GM12873 (cell line): ENCODE results near the gene EIF4EBP3.

Source experiments
- TF ChIP-seq, protein P1 (sequence below): IDR thresholded peaks from 2 replicates; pipeline ENCODE4 v1.5.1; 2012; ENCODE audit warnings: low read depth, mild to moderate bottlenecking, moderate library complexity, low read length, control low read depth; ENCODE audit not compliant: insufficient read depth; ENCODE audit errors: missing control alignments

Gene EIF4EBP3

DNA sequence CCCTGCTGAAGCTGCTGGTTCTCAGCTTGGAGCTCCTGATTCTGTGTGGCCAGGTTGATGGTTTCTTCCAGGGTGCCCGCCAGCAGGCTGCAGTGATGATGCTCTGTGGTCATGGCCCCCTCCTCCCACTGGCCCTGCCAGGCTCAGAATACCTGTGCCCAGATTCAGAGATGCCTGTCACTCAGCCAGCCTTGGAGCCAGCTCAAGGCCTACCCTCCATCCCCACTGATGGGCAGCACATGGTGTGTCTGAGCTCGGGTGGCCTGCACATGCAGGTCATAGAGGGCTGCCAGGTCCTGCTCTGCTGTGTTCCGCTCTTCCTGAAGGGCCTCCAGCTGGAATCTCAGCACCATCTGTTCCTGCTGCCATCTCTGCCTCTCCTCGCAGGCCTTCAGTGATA, 22.6 kb downstream of the EIF4EBP3 start:
- TF ChIP-seq, protein P1, sequence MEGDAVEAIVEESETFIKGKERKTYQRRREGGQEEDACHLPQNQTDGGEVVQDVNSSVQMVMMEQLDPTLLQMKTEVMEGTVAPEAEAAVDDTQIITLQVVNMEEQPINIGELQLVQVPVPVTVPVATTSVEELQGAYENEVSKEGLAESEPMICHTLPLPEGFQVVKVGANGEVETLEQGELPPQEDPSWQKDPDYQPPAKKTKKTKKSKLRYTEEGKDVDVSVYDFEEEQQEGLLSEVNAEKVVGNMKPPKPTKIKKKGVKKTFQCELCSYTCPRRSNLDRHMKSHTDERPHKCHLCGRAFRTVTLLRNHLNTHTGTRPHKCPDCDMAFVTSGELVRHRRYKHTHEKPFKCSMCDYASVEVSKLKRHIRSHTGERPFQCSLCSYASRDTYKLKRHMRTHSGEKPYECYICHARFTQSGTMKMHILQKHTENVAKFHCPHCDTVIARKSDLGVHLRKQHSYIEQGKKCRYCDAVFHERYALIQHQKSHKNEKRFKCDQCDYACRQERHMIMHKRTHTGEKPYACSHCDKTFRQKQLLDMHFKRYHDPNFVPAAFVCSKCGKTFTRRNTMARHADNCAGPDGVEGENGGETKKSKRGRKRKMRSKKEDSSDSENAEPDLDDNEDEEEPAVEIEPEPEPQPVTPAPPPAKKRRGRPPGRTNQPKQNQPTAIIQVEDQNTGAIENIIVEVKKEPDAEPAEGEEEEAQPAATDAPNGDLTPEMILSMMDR, result no peak

GRCh38 chr5:140570488-140570887, 23.0 kb downstream of the EIF4EBP3 start:
- TF ChIP-seq, protein P1, result no peak

GRCh38 chr5:140571105-140571504, 23.6 kb downstream of the EIF4EBP3 start:
- TF ChIP-seq, protein P1, result no peak

GRCh38 chr5:140573683-140574082, 26.2 kb downstream of the EIF4EBP3 start:
- TF ChIP-seq, protein P1, result no peak

GRCh38 chr5:140574165-140574564, 26.7 kb downstream of the EIF4EBP3 start:
- TF ChIP-seq, protein P1, result no peak

DNA sequence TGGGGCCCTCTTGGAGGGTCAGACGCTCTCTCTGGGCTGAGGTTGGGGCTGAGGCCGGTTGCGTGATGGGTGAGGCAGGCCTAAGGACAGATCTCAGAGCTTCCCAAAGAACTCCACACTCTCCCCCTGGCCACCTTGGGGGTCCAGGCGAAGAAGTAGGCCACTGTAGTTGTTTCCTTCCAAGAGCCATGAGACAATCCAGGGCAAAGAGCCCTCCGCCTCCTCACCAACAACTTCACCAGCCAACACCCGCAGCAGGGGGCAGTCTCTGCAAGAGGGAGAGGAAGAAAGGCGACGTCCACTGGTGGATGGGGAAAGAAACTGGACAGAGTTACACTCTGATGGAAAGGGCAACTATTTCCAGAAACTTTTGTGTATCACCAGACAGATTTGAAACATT, 27.8 kb downstream of the EIF4EBP3 start:
- TF ChIP-seq, protein P1, result no peak

DNA sequence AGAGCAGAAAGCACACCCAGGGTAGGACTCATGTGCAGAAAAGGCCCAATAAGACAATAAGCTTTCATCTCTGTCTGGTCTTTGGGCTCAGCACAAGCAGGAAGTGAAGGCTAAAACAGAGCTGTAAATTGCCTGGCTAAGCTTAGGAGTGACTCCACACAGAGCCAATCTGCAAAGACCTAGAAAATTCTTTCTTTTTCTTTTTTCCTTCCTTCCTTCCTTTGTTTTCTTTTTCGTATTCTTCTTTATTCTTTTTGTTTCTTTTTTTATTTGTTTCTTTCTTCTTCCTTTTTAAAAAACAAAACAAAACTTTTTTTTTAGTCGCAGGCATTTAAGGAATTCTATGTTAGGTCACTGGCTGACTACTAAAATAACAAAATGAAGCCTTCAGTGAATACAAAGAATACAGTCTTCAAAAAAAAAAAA, 29.3 kb downstream of the EIF4EBP3 start:
- TF ChIP-seq, protein P1, result no peak

DNA sequence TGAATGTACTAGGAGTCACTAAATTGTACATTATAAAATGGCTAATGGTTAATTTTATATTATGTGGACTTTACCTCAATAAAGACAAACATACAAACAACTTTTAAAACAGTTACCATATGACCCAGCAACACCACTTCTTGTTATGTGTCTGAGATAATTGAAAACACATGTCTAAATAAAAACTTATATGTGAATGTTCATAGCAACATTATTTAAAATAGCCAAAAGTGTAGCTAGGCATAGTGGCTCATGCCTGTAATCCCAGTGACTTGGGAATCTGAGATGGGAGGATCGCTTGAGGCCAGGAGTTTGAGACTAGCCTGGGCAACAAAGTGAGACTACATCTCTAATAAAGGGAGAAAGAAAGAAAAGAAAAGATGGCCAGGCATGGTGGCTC, 40.0 kb downstream of the EIF4EBP3 start:
- TF ChIP-seq, protein P1, result no peak
